Neural cell (in vitro differentiated cells): ENCODE data around the gene B3GALNT2. TPM values are rescaled to one million over a fixed set of nuclear protein-coding genes. Genes with fewer than 3 reads are reported as not detected.

Experiments
- H2AFZ ChIP-seq: fragments of 200-600, 300-800 bp; sonication (generic), shearing (Covaris generic); 2 replicates; pipeline ENCODE4 v1.6.0; 2014; ENCODE audit warnings: low read depth, mild to moderate bottlenecking, antibody characterized with exemption, low read length, moderate library complexity
- H3F3A ChIP-seq: fragments of 200-600 bp; shearing (Covaris generic); 2 replicates; pipeline ENCODE4 v1.6.1; 2016; ENCODE audit warnings: mild to moderate bottlenecking, moderate library complexity, mixed read lengths, antibody characterized with exemption, low read length; ENCODE audit not compliant: insufficient read depth, poor library complexity, severe bottlenecking
- H3K27ac ChIP-seq: fragments of 200-600, 300-800 bp; sonication (generic), shearing (Covaris generic); 2 replicates; pipeline ENCODE4 v1.5.1; 2014; ENCODE audit warnings: mild to moderate bottlenecking, low read length, moderate library complexity
- H3K27me3 ChIP-seq: fragments of 300-800, 200-600 bp; sonication (generic), shearing (Covaris generic); 2 replicates; pipeline ENCODE4 v1.6.0; 2014; ENCODE audit warnings: mild to moderate bottlenecking, low read depth, low read length, moderate library complexity; ENCODE audit not compliant: insufficient read depth
- H3K36me3 ChIP-seq: fragments of 300-800, 200-600 bp; sonication (generic), shearing (Covaris generic); 2 replicates; pipeline ENCODE4 v1.5.1; 2014; ENCODE audit warnings: mild to moderate bottlenecking, antibody characterized with exemption, low read length, moderate library complexity; ENCODE audit not compliant: insufficient read depth
- H3K4me2 ChIP-seq: fragments of 300-800, 200-600 bp; sonication (generic), shearing (Covaris generic); 2 replicates; pipeline ENCODE4 v1.6.0; 2014; ENCODE audit warnings: mild to moderate bottlenecking, low read length
- H3K4me3 ChIP-seq: fragments of 300-800, 200-600 bp; sonication (generic), shearing (Covaris generic); 2 replicates; pipeline ENCODE4 v1.5.1; 2014; ENCODE audit warnings: mild to moderate bottlenecking, low read length, moderate library complexity
- H3K79me2 ChIP-seq: fragments of 200-600 bp; shearing (Covaris generic); replicated peaks from 2 replicates; pipeline ENCODE4 v1.6.0; 2014; ENCODE audit warnings: mild to moderate bottlenecking, low read length, moderate library complexity; ENCODE audit not compliant: insufficient read depth
- H3K9ac ChIP-seq: fragments of 300-800, 200-600 bp; sonication (generic), shearing (Covaris generic); 2 replicates; pipeline ENCODE4 v1.6.1; 2016; ENCODE audit warnings: mild to moderate bottlenecking, low read length, mixed read lengths
- H3K9me2 ChIP-seq: fragments of 200-600 bp; shearing (Covaris generic); 2 replicates; pipeline ENCODE4 v1.6.1; 2016; ENCODE audit warnings: mild to moderate bottlenecking, low read length, mixed read lengths; ENCODE audit not compliant: insufficient read depth
- H3K9me3 ChIP-seq: fragments of 200-600, 300-800 bp; sonication (generic), shearing (Covaris generic); 2 replicates; pipeline ENCODE4 v1.6.1; 2016; ENCODE audit warnings: mild to moderate bottlenecking, mixed run types, low read length, moderate library complexity, mixed read lengths
- H4K20me1 ChIP-seq: fragments of 200-600 bp; shearing (Covaris generic); 2 replicates; pipeline ENCODE4 v1.6.1; 2016; ENCODE audit warnings: mild to moderate bottlenecking, mixed run types; ENCODE audit not compliant: insufficient read depth
- CTCF ChIP-seq: fragments of 450-650 bp; IDR thresholded peaks from 2 replicates; pipeline ENCODE4 v1.5.1; 2014; ENCODE audit warnings: antibody characterized with exemption, mild to moderate bottlenecking, moderate library complexity; ENCODE audit not compliant: poor library complexity, severe bottlenecking
- EP300 ChIP-seq: fragments of 450-650 bp; conservative IDR thresholded peaks from 2 replicates; pipeline ENCODE4 v1.6.1; 2014; ENCODE audit warnings: antibody characterized with exemption, mild to moderate bottlenecking, moderate library complexity; ENCODE audit not compliant: poor library complexity, severe bottlenecking
- EZH2 ChIP-seq: fragments of 200-600, 300-800 bp; shearing (Covaris generic), sonication (generic); IDR thresholded peaks from 2 replicates; pipeline ENCODE4 v1.6.1; 2014; ENCODE audit warnings: antibody characterized with exemption, low read length, borderline replicate concordance, mild to moderate bottlenecking; ENCODE audit not compliant: insufficient read depth, poor library complexity, severe bottlenecking
- MXI1 ChIP-seq: fragments of 450-650 bp; conservative IDR thresholded peaks from 2 replicates; pipeline ENCODE4 v1.6.1; 2014; ENCODE audit warnings: antibody characterized with exemption, mild to moderate bottlenecking; ENCODE audit not compliant: poor library complexity, severe bottlenecking
- POLR2AphosphoS5 ChIP-seq: IDR thresholded peaks from 2 replicates; pipeline ENCODE4 v1.6.1; 2012
- RAD21 ChIP-seq: fragments of 450-650 bp; conservative IDR thresholded peaks from 2 replicates; pipeline ENCODE4 v1.6.1; 2014; ENCODE audit warnings: antibody characterized with exemption, mild to moderate bottlenecking, moderate library complexity
- REST ChIP-seq: IDR thresholded peaks from 2 replicates; pipeline ENCODE4 v1.6.1; 2012; ENCODE audit warnings: borderline replicate concordance
- SMC3 ChIP-seq: fragments of 450-650 bp; conservative IDR thresholded peaks from 2 replicates; pipeline ENCODE4 v1.6.1; 2014; ENCODE audit warnings: antibody characterized with exemption, mild to moderate bottlenecking, moderate library complexity; ENCODE audit not compliant: poor library complexity
- TAF1 ChIP-seq: IDR thresholded peaks from 2 replicates; pipeline ENCODE4 v1.6.1; 2012; ENCODE audit warnings: low read depth
- polyA plus RNA-seq: library from polyadenylated mRNA; depleted of rRNA; stranded (reverse); fragments of >200 nt; gene quantifications from 2 replicates; pipeline ENCODE4 v1.2.3, GENCODE V29; 2014

Gene B3GALNT2
- polyA plus RNA-seq, 1 donor from 2014 or later = 29.0 TPM

- Histone ChIP-seq H3K9ac (no peak overlapping the region), H3K9me3 (no peaks in the 10 kb centered on the region), H2AFZ (no peak overlapping the region), H3K4me2 (no peak overlapping the region), H3K27ac (no peak overlapping the region), H3K36me3 (no peaks in the 10 kb centered on the region), H3F3A (no peaks in the 10 kb centered on the region), H3K79me2 (no peaks in the 10 kb centered on the region), H4K20me1 (no peaks in the 10 kb centered on the region), H3K27me3 (no peaks in the 10 kb centered on the region), H3K4me3 (no peak overlapping the region), H3K9me2 (no peaks in the 10 kb centered on the region)
- TF ChIP-seq RAD21 (no peak), SMC3 (no peak), TAF1 (no peak), EP300 (no peak), REST (no peak), EZH2 (no peak), POLR2AphosphoS5 (no peak), MXI1 (no peak), CTCF (no peak)
These were observed 12.7 kb upstream of the B3GALNT2 start for GRCh38 chr1:235516862-235517446.

DNA sequence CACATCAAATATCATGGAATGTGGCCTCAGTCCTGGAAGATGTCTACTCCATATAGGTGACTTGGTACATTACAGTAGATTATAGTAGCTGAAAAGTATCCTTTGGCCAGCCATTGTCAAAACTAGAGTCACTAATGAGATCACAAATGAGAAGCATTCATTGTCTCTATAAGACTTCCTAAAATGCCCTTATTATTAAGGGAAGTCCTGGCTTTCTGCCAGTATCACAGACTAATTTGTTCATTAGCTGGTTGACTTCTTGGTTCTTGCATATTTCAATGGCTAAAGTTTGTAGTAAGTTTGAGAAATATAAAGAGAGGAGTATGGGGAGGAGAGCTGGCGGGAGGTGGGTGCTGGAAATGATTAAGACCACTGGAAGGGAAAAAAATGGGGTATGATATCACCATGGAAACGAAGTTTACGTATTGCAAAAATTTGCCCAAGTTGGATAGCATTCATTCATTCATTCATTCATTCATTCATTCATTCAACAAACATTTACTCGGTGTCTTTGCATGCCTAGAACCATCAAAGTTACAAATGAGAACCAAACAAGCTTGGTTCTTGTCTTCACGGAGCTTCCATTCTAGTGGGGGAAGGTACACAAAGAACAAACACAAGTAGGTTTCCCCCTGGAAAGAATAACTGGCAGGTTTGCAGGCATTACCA is 11.7 kb upstream of the B3GALNT2 start:
- H3K36me3 ChIP-seq = no peaks in the 10 kb centered on the region
- no peaks in the 10 kb centered on the region for H3K9me2 ChIP-seq
- H3K27ac ChIP-seq = no peak overlapping the region

More for the DNA sequence above, 11.7 kb upstream of the B3GALNT2 start:
- Histone ChIP-seq H3K4me3 (no peak overlapping the region), H3K79me2 (no peaks in the 10 kb centered on the region), H3K27me3 (no peaks in the 10 kb centered on the region), H3K9ac (no peak overlapping the region), H3K9me3 (no peaks in the 10 kb centered on the region), H4K20me1 (no peaks in the 10 kb centered on the region), H2AFZ (no peak overlapping the region), H3K4me2 (no peak overlapping the region), H3F3A (no peaks in the 10 kb centered on the region)
- TF ChIP-seq SMC3 (no peak), RAD21 (no peak), TAF1 (no peak), MXI1 (no peak), EP300 (no peak), POLR2AphosphoS5 (no peak), CTCF (no peak), REST (no peak), EZH2 (no peak)
